Fibroblast of the aortic adventitia (primary cell): ENCODE data around the gene UBE2I. TPM values are rescaled to one million over a fixed set of nuclear protein-coding genes. Genes with fewer than 3 reads are reported as not detected.

ENCODE experiments used
- DNase-seq: peaks from one replicate; pipeline ENCODE4 v3.0.0-alpha.2; 2010; ENCODE audit warnings: low read depth
- H3K4me3 ChIP-seq: 2 replicates; pipeline ENCODE4 v1.5.1; 2011; ENCODE audit warnings: low read depth, mild to moderate bottlenecking, control low read depth, low read length, moderate library complexity
- total RNA-seq: library from RNA; depleted of rRNA; stranded (reverse); fragments of >200 nt; gene quantifications from 2 replicates; pipeline ENCODE4 v1.2.3, GENCODE V29; 2012; ENCODE audit warnings: low replicate concordance
- TF ChIP-seq, protein P1 (sequence below): IDR thresholded peaks from 2 replicates; pipeline ENCODE4 v1.5.1; 2011; ENCODE audit warnings: mild to moderate bottlenecking, low read length, control low read depth, inconsistent platforms; ENCODE audit not compliant: insufficient read depth

UBE2I gene
- total RNA-seq, 1 donor, result 70.3 TPM

DNA sequence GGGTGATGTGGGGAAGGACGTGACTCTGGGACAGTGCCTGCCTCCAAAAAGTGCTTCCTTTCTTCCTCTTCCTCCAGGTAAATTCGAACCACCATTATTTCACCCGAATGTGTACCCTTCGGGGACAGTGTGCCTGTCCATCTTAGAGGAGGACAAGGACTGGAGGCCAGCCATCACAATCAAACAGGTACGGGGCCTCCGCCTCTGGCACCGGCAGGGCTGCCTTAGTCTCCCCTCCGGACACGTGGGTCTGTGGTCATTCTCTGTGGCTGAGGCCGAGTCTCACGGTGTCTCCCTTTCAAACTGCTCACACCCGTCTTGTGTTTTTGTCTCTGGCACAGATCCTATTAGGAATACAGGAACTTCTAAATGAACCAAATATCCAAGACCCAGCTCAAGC is 10.7 kb downstream of the UBE2I start:
- no peak for DNase-seq
- H3K4me3 ChIP-seq, result no peak overlapping the region
- TF ChIP-seq, protein P1, sequence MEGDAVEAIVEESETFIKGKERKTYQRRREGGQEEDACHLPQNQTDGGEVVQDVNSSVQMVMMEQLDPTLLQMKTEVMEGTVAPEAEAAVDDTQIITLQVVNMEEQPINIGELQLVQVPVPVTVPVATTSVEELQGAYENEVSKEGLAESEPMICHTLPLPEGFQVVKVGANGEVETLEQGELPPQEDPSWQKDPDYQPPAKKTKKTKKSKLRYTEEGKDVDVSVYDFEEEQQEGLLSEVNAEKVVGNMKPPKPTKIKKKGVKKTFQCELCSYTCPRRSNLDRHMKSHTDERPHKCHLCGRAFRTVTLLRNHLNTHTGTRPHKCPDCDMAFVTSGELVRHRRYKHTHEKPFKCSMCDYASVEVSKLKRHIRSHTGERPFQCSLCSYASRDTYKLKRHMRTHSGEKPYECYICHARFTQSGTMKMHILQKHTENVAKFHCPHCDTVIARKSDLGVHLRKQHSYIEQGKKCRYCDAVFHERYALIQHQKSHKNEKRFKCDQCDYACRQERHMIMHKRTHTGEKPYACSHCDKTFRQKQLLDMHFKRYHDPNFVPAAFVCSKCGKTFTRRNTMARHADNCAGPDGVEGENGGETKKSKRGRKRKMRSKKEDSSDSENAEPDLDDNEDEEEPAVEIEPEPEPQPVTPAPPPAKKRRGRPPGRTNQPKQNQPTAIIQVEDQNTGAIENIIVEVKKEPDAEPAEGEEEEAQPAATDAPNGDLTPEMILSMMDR, result no peak

DNA sequence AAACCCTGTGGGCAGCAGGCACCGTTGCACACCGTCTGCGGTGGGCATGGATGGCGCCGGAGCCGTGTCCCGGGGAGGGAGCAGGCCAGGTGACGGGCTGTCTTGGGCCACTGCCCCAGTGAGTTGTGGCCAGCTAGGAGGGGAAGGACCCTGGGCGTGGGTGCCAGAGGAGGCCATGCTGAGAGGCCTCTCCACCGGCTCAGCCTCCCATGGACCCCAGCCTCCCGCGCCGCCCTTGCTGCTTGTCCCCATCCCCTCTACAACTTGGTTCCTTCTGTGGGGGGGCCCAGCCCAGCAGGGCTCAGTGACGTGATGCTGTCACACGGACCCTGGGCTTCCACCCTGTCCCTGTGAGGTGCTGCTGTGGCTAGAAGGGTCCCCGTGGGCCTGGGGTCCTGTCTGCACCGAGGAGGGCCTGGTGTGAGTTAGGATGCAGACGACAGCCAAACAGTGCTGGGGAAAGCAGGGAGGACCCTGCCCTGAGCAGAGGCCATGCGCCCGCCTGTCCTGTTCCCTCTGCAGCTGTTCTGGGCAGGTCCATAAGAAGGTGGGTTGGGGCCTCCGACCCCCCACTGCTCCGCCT is 11.3 kb downstream of the UBE2I start:
- TF ChIP-seq, protein P1, result no peak

DNA sequence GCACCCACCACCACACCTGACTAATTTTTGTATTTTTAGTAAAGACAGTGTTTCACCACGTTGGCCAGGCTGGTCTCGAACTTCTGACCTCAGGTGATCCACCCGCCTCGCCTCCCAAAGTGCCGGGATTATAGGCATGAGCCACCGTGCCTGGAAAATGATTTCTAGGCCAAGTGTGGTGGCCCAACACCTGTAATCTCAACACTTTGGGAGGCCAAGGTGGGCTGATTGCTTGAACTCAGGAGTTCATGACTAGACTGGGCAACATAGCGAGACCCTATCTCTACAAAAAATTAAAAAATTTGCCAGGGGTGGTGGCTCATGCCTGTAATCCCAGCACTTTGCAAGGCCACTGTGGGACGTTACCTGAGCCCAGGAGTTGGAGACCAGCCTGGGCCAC is 13.0 kb downstream of the UBE2I start:
- H3K4me3 ChIP-seq, result no peak overlapping the region
- TF ChIP-seq, protein P1, result no peak
- no peak for DNase-seq

More for the DNA sequence above, 11.3 kb downstream of the UBE2I start:
- H3K4me3 ChIP-seq, result no peak overlapping the region
- DNase-seq, result no peak

DNA sequence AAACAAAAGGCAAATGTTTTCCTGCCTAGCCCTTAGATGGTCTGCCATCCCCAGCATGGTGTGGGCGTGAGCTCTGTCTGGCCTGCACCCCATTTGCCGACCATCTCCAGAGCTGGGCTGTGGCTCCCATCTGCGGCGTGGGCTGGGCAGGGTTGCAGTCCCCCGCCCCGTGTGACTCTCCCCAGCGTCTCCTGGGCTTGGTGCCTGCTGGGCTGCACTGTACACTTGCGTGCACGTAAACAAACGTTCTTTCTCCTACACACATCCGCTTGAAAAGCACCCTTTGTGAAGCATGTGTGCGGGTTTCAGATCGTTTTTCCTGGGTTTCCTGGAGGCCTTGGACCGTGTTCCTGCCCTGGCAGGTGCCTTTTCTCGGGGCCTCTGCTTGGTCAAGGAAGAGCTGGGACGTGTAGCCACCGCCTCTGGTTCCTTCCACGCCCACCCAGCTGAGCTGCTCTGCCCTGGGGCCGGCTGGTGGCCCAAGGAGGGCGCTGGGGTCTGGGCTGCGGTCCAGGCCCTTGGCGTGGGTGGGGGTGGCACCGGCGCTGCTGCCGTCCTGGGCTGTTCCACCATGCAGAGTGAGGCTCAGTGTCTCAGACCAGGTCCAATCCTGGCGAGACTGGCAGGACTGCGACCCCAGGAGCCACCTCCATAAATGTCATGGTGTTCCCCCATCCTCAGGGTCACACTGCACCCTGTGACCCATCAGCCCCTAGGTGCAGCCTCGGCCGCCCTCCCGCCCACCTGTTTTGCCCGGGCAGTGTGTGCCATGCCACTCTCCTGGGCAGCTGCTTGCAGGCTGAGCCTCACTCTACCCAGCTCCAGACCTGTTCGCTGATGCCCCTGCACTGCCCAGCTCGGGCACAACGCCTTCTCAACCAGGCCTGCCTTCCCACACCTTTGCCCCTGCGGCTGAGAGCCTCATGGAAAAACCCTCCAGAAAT is 14.1 kb downstream of the UBE2I start:
- TF ChIP-seq, protein P1, result no peak
- H3K4me3 ChIP-seq, result no peak overlapping the region
- DNase-seq, result no peak

DNA sequence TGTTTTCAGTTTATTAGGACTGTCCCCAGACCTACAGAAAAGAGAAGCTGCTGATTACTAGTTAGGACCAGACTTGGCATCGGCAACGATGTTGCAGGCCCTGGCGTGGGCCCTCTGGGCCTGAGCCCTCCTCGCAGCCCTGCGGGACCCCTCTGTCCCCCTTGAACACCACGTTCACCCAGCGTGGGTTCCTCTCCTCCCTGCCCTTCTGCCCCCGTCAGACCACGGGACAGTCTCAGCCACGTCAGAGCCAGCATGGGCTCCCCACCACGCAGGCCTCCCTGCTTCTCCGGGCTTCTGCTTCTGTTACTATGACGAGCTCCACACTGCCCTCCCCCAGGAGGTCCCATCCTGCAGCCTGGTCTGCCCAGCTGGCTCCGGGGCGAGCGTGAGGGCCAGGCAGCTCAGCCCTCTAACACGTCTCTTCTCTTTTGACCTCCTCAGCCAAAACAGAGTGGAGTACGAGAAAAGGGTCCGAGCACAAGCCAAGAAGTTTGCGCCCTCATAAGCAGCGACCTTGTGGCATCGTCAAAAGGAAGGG is 14.9 kb downstream of the UBE2I start:
- DNase-seq, result no peak
- TF ChIP-seq, protein P1, result no peak

DNA sequence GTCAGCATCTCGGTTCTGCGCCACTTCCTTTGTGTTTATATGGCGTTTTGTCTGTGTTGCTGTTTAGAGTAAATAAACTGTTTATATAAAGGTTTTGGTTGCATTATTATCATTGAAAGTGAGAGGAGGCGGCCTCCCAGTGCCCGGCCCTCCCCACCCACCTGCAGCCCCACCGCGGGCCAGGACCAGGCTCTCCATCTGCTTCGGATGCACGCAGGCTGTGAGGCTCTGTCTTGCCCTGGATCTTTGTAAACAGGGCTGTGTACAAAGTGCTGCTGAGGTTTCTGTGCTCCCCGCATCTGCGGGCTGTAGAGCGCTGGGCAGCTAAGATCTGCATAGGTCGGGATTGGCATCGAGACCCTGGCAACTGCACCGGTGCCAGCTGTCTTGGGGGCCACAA is 15.8 kb downstream of the UBE2I start:
- H3K4me3 ChIP-seq, result no peak overlapping the region
- DNase-seq, result no peak
- TF ChIP-seq, protein P1, result no peak

More for the DNA sequence above, 14.9 kb downstream of the UBE2I start:
- H3K4me3 ChIP-seq, result no peak overlapping the region
